ENCODE measurements around the gene SLC25A30. TPM values are rescaled to one million over a fixed set of nuclear protein-coding genes. Genes with fewer than 3 reads are reported as not detected.
A peak's percentile ranks its signal among the peaks of the same experiment; 100 is the strongest.
"Not testable (repeated sequence)": the region's sequence is repeated elsewhere in the genome, so short reads cannot be mapped to it uniquely, and the experiment has no call there.

Gene SLC25A30
- total and polyA plus RNA-seq, 7 donors = 6.2 to 69.8 (median 42.8) TPM

GRCh38 chr13:45392811-45393210, 25.4 kb downstream of the SLC25A30 start:
- H3K27me3 ChIP-seq (ENCODE audit: insufficient read depth in 3 of 3, low read length in 2 of 3) = no peaks in the 10 kb centered on the region
- H3K4me3 ChIP-seq = no peak overlapping the region
- H3K4me1 ChIP-seq = peaks cover 42% of the 10 kb centered on the region
- peak overlapping the region; percentile 69 for H3K27ac ChIP-seq
- no peaks in the 10 kb centered on the region for H3K9me3 ChIP-seq
- peaks cover 0 to 20% of the 10 kb centered on the region in 2 donors for H3K36me3 ChIP-seq (ENCODE audit: insufficient read depth in 1 of 2, low read depth in 1 of 2)
- 35 to 52% (median 39%) methylated on average over 5 of the region's 5 CpGs for WGBS, 3 donors
- TF ChIP-seq CTCF (IDR thresholded peaks at IDR 0.05) = no peak
- DNase-seq (no peak), ATAC-seq (peak in 1 of 4 donors; percentile 14)
- intact Hi-C loops (cut with DNase I) = no loop called here

- H3K27me3 ChIP-seq (ENCODE audit: insufficient read depth in 3 of 3, low read length in 2 of 3) = no peaks in the 10 kb centered on the region
- H3K9me3 ChIP-seq = no peaks in the 10 kb centered on the region
- ATAC-seq (peak in 3 of 4 donors; percentile 34 to 54 (median 43)), DNase-seq (no peak)
- H3K36me3 ChIP-seq (ENCODE audit: insufficient read depth in 1 of 2, low read depth in 1 of 2) = peaks cover 0 to 16% of the 10 kb centered on the region in 2 donors
- TF ChIP-seq CTCF (IDR thresholded peaks at IDR 0.05) = no peak
- WGBS, 3 donors = 56 to 69% (median 59%) methylated on average over 6 of the region's 6 CpGs
- intact Hi-C loops (cut with DNase I) = no loop called here
- H3K4me1 ChIP-seq = peaks cover 41% of the 10 kb centered on the region
- peak overlapping the region; percentile 69 for H3K27ac ChIP-seq
- no peak overlapping the region for H3K4me3 ChIP-seq
These were observed 26.2 kb downstream of the SLC25A30 start for GRCh38 chr13:45391926-45392325.

- peak in 1 of 4 donors; percentile 16 for ATAC-seq
- peaks cover 0 to 16% of the 10 kb centered on the region in 2 donors for H3K36me3 ChIP-seq (ENCODE audit: insufficient read depth in 1 of 2, low read depth in 1 of 2)
- H3K27me3 ChIP-seq (ENCODE audit: insufficient read depth in 3 of 3, low read length in 2 of 3); H3K4me3 ChIP-seq; DNase-seq; intact Hi-C loops (cut with DNase I); H3K9me3 ChIP-seq: not testable (repeated sequence)
- WGBS, 3 donors = 93 to 95% (median 93%) methylated on average over 27 to 34 of the region's 37 CpGs
- peak overlapping the region; percentile 69 for H3K27ac ChIP-seq
- peaks cover 33% of the 10 kb centered on the region for H3K4me1 ChIP-seq
These were observed 27.0 kb downstream of the SLC25A30 start for GRCh38 chr13:45391128-45391527.

- 89 to 95% (median 91%) methylated on average over 6 to 8 of the region's 9 CpGs for WGBS, 3 donors
- H3K36me3 ChIP-seq (ENCODE audit: insufficient read depth in 1 of 2, low read depth in 1 of 2); H3K27ac ChIP-seq; ATAC-seq; H3K9me3 ChIP-seq; DNase-seq; H3K27me3 ChIP-seq (ENCODE audit: insufficient read depth in 3 of 3, low read length in 2 of 3); intact Hi-C loops (cut with DNase I); H3K4me3 ChIP-seq: not testable (repeated sequence)
- H3K4me1 ChIP-seq = peaks cover 31% of the 10 kb centered on the region
These were observed 27.8 kb downstream of the SLC25A30 start for GRCh38 chr13:45390348-45390747.

GRCh38 chr13:45388664-45389063, 29.5 kb downstream of the SLC25A30 start:
- Histone ChIP-seq H3K27ac (no peak overlapping the region), H3K4me3 (no peak overlapping the region), H3K36me3 (ENCODE audit: insufficient read depth in 1 of 2, low read depth in 1 of 2) (peaks cover 0 to 14% of the 10 kb centered on the region in 2 donors), H3K4me1 (peaks cover 25% of the 10 kb centered on the region), H3K27me3 (ENCODE audit: insufficient read depth in 3 of 3, low read length in 2 of 3) (no peaks in the 10 kb centered on the region), H3K9me3 (no peaks in the 10 kb centered on the region)
- no peak for TF ChIP-seq CTCF (IDR thresholded peaks at IDR 0.05)
- ATAC-seq = no peak
- 81 to 88% (median 88%) methylated on average over 4 of the region's 4 CpGs for WGBS, 3 donors
- DNase-seq = no peak
- intact Hi-C loops (cut with DNase I) = no loop called here

- ATAC-seq; H3K4me3 ChIP-seq; H3K27ac ChIP-seq; intact Hi-C loops (cut with DNase I); H3K9me3 ChIP-seq; H3K27me3 ChIP-seq (ENCODE audit: insufficient read depth in 3 of 3, low read length in 2 of 3); DNase-seq: not testable (repeated sequence)
- 87 to 91% (median 89%) methylated on average over 17 of the region's 17 CpGs for WGBS, 3 donors
- Histone ChIP-seq H3K36me3 (ENCODE audit: insufficient read depth in 1 of 2, low read depth in 1 of 2) (peaks cover 0 to 14% of the 10 kb centered on the region in 2 donors), H3K4me1 (peaks cover 12% of the 10 kb centered on the region)
These were observed 31.1 kb downstream of the SLC25A30 start for GRCh38 chr13:45386892-45387575.

Measured in psoas muscle (tissue), 8 donors.